Ammon's horn (tissue), 1 donor: ENCODE data around the gene VARS1.
"Not testable (repeated sequence)": the region's sequence is repeated elsewhere in the genome, so short reads cannot be mapped to it uniquely, and the experiment has no call there.

Source experiments
- DNase-seq: peaks from one replicate; pipeline ENCODE4 v3.0.0-alpha.2; 2016; ENCODE audit warnings: low spot score

VARS1 gene

DNA sequence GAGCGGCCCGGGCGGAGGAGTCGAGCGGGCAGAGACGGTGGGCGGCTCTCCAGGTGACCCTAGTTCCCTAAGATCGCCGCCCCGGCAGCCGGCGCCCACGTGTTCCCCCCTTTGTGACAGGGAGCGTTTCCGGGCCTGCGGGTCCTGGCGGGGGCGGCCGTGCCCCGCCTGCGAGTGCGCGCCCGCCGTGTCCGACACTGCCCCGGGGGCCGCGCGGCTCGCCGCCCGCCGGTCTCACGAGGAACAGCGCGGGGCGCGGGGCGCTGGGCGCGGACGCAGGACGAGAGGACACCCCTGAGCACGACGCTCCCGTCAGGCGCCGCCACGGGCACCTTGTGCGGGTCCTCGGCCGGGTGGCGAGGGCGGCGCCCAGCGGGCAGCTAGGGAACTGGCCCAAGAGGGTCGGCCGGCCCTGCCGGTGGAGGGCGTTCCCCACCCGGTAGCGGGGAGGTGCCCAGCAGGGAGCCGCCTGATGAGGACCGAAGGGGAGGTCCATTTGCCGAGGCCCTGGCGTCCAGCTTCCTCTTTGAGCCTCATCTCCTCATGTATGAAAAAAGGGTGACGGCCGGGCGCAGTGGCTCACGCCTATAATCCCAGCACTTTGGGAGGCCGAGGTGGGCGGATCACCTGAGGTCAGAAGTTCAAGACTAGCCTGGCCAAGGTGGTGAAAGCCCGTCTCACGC, at the start of gene VARS1:
Gene VARS1, minus strand, starts transcription at position 137 of the 683 bp plus-strand sequence. CDS start 535 bp downstream, outside the sequence.
- peak; percentile 92 for DNase-seq

- no peak for DNase-seq
Measured at GRCh38 chr6:31844507-31844906, 49.0 kb upstream of the VARS1 start.

- DNase-seq = no peak
Measured at GRCh38 chr6:31842053-31842452, 46.5 kb upstream of the VARS1 start.

- DNase-seq = not testable (repeated sequence)
Measured at GRCh38 chr6:31839779-31840126, 44.2 kb upstream of the VARS1 start.

DNA sequence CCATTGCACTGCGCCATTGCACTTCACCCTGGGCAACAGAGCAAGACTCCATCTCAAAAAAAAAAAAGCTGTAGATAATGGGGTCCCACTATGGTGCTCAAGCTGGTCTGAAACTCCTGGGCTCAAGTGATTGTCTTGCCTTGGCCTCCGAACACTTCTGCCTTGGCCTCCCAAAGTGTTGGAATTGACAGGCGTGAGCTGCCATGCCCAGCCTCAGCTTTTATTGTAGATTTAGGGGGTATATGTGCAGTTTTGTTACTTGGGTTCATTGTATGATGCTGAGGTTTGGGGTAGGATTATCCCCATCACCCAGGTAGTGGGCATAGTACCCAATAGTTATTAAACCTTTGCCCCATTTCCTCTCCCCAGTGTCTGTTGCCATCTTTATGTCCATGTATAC, 43.4 kb upstream of the VARS1 start:
- DNase-seq = no peak

DNA sequence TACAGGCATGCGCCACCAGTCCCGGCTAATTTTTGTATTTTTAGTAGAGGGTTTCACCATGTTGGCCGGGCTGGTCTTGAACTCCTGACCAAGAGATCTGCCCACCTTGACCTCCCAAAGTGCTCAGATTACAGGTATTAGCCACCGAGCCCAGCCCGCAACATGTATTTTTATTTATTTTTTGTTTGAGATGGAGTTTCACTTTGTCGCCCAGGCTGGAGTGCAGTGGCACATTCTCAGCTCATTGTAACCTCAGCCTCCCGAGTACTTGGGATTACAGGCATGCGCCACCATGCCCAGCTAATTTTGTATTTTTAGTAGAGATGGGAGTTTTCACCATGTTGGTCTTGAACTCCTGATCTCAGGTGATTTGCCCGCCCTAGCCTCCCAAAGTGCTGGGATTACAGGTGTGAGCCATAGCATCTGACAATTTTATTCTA, 42.6 kb upstream of the VARS1 start:
- DNase-seq = not testable (repeated sequence)

- no peak for DNase-seq
Measured at GRCh38 chr6:31837369-31838113, 42.0 kb upstream of the VARS1 start.

GRCh38 chr6:31836474-31837368, 41.2 kb upstream of the VARS1 start:
- DNase-seq = no peak

GRCh38 chr6:31836047-31836473, 40.5 kb upstream of the VARS1 start:
- DNase-seq = no peak

- DNase-seq = peak; percentile 84
Measured at GRCh38 chr6:31834367-31835250, 39.1 kb upstream of the VARS1 start.

DNA sequence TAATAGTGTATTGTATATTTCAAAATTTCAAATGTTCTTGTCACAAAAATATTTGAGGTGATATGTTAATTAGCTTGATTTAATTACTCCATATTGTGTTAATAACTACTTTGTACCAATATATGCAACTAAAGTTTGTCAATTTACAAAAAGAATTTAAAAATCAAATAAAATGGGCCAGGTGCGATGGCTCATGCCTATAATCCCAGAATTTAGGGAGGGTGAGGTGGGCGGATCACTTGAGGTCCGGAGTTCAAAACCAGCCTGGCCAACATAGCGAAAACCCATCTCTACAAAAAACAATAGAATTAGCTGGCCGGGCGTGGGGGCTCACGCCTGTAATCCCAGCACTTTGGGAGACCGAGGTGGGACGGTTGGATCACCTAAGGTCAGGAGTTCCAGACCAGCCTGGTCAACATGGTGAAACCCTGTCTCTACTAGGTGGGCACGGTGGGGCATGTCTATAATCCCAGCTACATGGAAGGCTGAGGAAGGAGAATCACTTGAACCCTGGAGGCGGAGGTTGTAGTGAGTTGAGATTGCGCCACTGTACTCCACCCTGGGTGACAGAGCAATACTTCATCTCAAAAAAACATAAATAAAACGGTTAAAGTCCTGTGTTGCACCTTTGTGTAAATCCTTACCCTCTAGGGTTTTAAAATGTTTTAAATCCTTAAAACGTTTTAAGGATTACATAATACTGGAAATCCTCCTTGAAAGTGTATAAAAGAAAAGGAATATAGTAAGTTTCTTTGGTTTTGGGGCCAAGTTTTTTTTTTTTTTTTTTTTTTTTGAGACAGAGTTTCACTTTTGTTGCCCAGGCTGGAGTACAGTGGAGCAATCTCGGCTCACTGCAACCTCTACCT, 36.0 kb upstream of the VARS1 start:
- no peak for DNase-seq

- no peak for DNase-seq
Measured at GRCh38 chr6:31830886-31831335, 35.4 kb upstream of the VARS1 start.

- DNase-seq = peak; percentile 57
Measured at GRCh38 chr6:31829633-31830283, 34.2 kb upstream of the VARS1 start.

DNA sequence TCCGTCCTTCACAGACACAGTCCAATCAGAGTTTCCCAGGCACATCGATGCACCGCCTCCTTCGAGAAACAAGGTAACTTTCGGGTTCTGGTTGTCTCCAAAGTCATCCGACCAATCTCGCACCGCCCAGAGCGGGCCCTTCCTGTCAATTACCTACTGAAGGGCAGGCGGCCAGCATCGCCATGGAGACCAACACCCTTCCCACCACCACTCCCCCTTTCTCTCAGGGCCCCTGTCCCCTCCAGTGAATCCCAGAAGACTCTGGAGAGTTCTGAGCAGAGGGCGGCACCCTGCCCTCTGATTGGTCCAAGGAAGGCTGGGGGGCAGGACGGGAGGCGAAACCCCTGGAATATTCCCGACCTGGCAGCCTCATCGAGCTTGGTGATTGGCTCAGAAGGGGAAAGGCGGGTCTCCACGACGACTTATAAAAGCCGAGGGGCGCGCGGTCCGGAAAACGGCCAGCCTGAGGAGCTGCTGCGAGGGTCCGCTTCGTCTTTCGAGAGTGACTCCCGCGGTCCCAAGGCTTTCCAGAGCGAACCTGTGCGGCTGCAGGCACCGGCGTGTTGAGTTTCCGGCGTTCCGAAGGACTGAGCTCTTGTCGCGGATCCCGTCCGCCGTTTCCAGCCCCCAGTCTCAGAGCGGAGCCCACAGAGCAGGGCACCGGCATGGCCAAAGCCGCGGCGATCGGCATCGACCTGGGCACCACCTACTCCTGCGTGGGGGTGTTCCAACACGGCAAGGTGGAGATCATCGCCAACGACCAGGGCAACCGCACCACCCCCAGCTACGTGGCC, 31.9 kb upstream of the VARS1 start, which contains the start of gene HSPA1B:
Gene HSPA1B, plus strand, starts transcription at position 453 of the 794 bp plus-strand sequence. Its CDS starts 213 bp downstream, at position 666.
- DNase-seq = peak; percentile 99

DNA sequence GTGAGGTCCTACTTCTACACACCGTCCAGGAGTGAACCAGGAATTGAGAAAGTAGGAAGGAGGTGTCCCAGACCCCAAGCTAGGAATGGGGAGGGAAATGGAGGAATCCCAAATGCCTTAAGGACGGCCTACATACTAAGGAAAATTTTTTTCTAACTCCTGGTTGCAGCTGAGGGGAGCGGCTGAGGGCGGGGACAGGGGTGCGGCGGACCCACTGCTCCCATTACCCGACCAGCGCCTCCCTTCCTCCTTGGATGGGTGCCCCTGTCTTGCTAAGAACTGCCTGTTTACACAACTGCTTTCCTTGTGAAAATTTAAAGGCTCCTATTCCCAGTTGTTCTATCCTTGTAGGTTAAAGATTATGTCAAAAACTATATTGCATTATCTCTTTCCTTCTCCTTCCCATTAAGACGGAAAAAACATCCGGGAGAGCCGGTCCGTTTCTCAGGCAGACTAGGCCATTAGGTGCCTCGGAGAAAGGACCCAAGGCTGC, 31.3 kb upstream of the VARS1 start:
- peak; percentile 83 for DNase-seq

- DNase-seq = no peak
Measured at GRCh38 chr6:31825553-31825952, 30.0 kb upstream of the VARS1 start.

DNA sequence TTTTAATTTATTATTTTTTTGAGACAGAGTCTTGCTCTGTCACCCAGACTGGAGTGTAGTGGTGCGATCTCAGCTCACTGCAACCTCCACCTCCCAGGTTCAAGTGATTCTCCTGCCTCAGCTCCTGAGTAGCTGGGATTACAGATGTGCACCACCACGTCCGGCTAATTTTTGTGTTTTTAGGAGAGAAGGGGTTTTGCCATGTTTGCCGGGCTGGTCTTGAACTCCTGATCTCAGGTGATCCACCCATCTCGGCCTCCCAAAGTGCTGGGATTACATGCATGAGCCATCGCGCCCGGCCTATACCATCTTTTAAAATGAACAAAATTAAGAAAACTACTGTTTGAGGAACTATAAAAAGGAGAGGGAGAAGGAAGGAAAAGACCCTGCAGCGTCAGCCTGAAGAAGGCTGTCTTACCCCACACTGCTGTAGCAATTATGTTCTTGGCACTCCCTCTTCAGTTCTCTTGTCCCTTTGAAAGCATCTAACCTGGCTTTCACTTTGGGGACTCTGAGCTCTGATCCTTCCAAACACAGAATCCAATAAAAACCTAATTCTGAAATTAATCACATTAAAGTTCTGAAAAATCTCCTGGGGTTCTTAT, 28.1 kb upstream of the VARS1 start:
- not testable (repeated sequence) for DNase-seq
